Keratinocyte (primary cell): ENCODE measurements around the gene MAPRE2. TPM values are rescaled to one million over a fixed set of nuclear protein-coding genes. Genes with fewer than 3 reads are reported as not detected.

Experiments
- DNase-seq: peaks from one replicate; pipeline ENCODE4 v3.0.0-alpha.2; 2011; ENCODE audit warnings: low read depth, missing footprints, low spot score
- FAIRE-seq: peaks from 2 replicates; lab custom pipeline; 2011; peaks lifted over from hg19 to GRCh38; lab: Jason Lieb, UNC
- H2AFZ ChIP-seq: 2 replicates; pipeline ENCODE4 v1.6.0; 2012; ENCODE audit warnings: low read length, control low read depth, inconsistent platforms; ENCODE audit not compliant: control insufficient read depth
- H3K27ac ChIP-seq: 2 replicates; pipeline ENCODE4 v1.5.1; 2011; ENCODE audit warnings: low read length; ENCODE audit not compliant: control insufficient read depth, insufficient read depth
- H3K27me3 ChIP-seq: 3 replicates; pipeline ENCODE4 v1.6.0; 2011; ENCODE audit warnings: low read length; ENCODE audit not compliant: control insufficient read depth, insufficient read depth; ENCODE audit errors: extremely low read depth
- H3K36me3 ChIP-seq, 2 experiments: 2 replicates in 1 of 2; 3 replicates in 1 of 2; pipeline ENCODE4 v1.5.1; 2011; ENCODE audit warnings: low read length in 2 of 2, mild to moderate bottlenecking in 1 of 2; ENCODE audit not compliant: control insufficient read depth in 2 of 2, insufficient read depth in 2 of 2; ENCODE audit errors: extremely low read depth in 1 of 2
- H3K4me1 ChIP-seq: 3 replicates; pipeline ENCODE4 v1.5.1; 2011; ENCODE audit warnings: low read length; ENCODE audit not compliant: control insufficient read depth, insufficient read depth; ENCODE audit errors: extremely low read depth
- H3K4me2 ChIP-seq: 3 replicates; pipeline ENCODE4 v1.6.0; 2011; ENCODE audit warnings: low read depth, low read length; ENCODE audit not compliant: control insufficient read depth, insufficient read depth; ENCODE audit errors: extremely low read depth
- H3K4me3 ChIP-seq, 3 experiments: fragments of 200-600 bp in 1 of 3; sonication (generic) in 1 of 3; 2 replicates in 2 of 3; 3 replicates in 1 of 3; pipeline ENCODE4 v1.5.1; 2011 to 2016; ENCODE audit warnings: low read length in 3 of 3, mild to moderate bottlenecking in 3 of 3, control low read depth in 2 of 3, inconsistent platforms in 1 of 3, low read depth in 1 of 3, mixed read lengths in 1 of 3, mixed run types in 1 of 3, moderate library complexity in 1 of 3; ENCODE audit not compliant: control insufficient read depth in 2 of 3, insufficient read depth in 2 of 3; ENCODE audit errors: extremely low read depth in 1 of 3
- H3K79me2 ChIP-seq: 2 replicates; pipeline ENCODE4 v1.6.0; 2012; ENCODE audit warnings: low read length; ENCODE audit not compliant: control insufficient read depth, insufficient read depth
- H3K9ac ChIP-seq: 3 replicates; pipeline ENCODE4 v1.6.0; 2011; ENCODE audit warnings: low read length; ENCODE audit not compliant: control insufficient read depth, insufficient read depth; ENCODE audit errors: extremely low read depth
- H3K9me1 ChIP-seq: 3 replicates; pipeline ENCODE4 v1.6.0; 2011; ENCODE audit warnings: low read length; ENCODE audit not compliant: control insufficient read depth, insufficient read depth; ENCODE audit errors: extremely low read depth
- H3K9me3 ChIP-seq: 2 replicates; pipeline ENCODE4 v1.5.1; 2012; ENCODE audit warnings: low read depth, low read length; ENCODE audit not compliant: control insufficient read depth
- H4K20me1 ChIP-seq: 3 replicates; pipeline ENCODE4 v1.6.0; 2011; ENCODE audit warnings: low read length; ENCODE audit not compliant: control insufficient read depth, insufficient read depth; ENCODE audit errors: extremely low read depth
- CTCF ChIP-seq, 3 experiments: IDR thresholded peaks in 1 of 3; conservative IDR thresholded peaks in 1 of 3; optimal IDR thresholded peaks in 1 of 3; 2 replicates in 2 of 3; 3 replicates in 1 of 3; pipeline versions ENCODE3 to v1.5.1; 2011; ENCODE audit warnings: low read length in 3 of 3, mild to moderate bottlenecking in 3 of 3, moderate library complexity in 2 of 3, control low read depth in 1 of 3, inconsistent platforms in 1 of 3; ENCODE audit not compliant: insufficient read depth in 2 of 3; ENCODE audit errors: extremely low read depth in 1 of 3
- EZH2 ChIP-seq: IDR thresholded peaks from one replicate; pipeline ENCODE4 v1.6.1; 2012; ENCODE audit warnings: inconsistent platforms, mild to moderate bottlenecking, low read length, moderate library complexity
- dilution Hi-C: fragments of 300-500 bp; cut with MboI; formaldehyde crosslinking; loops from one replicate; pipeline ENCODE4 v1.7.0; 2020; ENCODE audit warnings: low sequenced_read_pairs; ENCODE audit not compliant: extremely low pct_ligation_motif_present
- polyA plus RNA-seq, 5 experiments: library from polyadenylated mRNA; depleted of rRNA in 3 of 5; stranded (reverse) in 3 of 5; stranded (forward) in 1 of 5; unstranded in 1 of 5; fragments of >200 nt; gene quantifications; 1 replicate in 1 of 5; 2 replicates in 3 of 5; 3 replicates in 1 of 5; pipeline versions ENCODE4 v1.2.1 to v1.2.3, GENCODE V29; 2011 to 2012; ENCODE audit warnings: missing spikeins in 2 of 5, low read depth in 1 of 5, low replicate concordance in 1 of 5

MAPRE2 gene
- polyA plus RNA-seq, 1 donor (not counting 4 experiments of a cell fraction or from before 2014, with no cell fraction given): 14.2 TPM

GRCh38 chr18:35180455-35180854, 139.2 kb downstream of the MAPRE2 start:
- no peaks in the 10 kb centered on the region for H3K9me3 ChIP-seq
- H3K79me2 ChIP-seq: no peaks in the 10 kb centered on the region
- no peak overlapping the region for H3K4me3 ChIP-seq
- H4K20me1 ChIP-seq: no peaks in the 10 kb centered on the region
- DNase-seq: no peak
- H3K4me2 ChIP-seq: no peak overlapping the region
- H2AFZ ChIP-seq: no peak overlapping the region
- no peaks in the 10 kb centered on the region for H3K9me1 ChIP-seq
- H3K27ac ChIP-seq: no peak overlapping the region
- no peaks in the 10 kb centered on the region for H3K27me3 ChIP-seq
- no peak overlapping the region for H3K9ac ChIP-seq
- TF ChIP-seq CTCF (optimal IDR thresholded peaks at IDR 0.05 in 1 of 3, IDR thresholded peaks at IDR 0.05 in 1 of 3, conservative IDR thresholded peaks at IDR 0.05 in 1 of 3; ENCODE audit: extremely low read depth in 1 of 3, insufficient read depth in 2 of 3, low read length in 3 of 3): no peak
- no peaks in the 10 kb centered on the region for H3K4me1 ChIP-seq
- FAIRE-seq: no peak
- dilution Hi-C loops: no loop called here
- no peaks in the 10 kb centered on the region for H3K36me3 ChIP-seq

- Histone ChIP-seq H3K79me2 (no peaks in the 10 kb centered on the region), H3K27ac (no peak overlapping the region), H3K9me3 (no peaks in the 10 kb centered on the region), H3K4me2 (no peak overlapping the region), H3K9ac (no peak overlapping the region), H3K27me3 (peaks cover under 1% of the 10 kb centered on the region), H4K20me1 (no peaks in the 10 kb centered on the region), H3K4me3 (no peak overlapping the region), H2AFZ (no peak overlapping the region), H3K9me1 (no peaks in the 10 kb centered on the region), H3K36me3 (no peaks in the 10 kb centered on the region), H3K4me1 (no peaks in the 10 kb centered on the region)
- DNase-seq: no peak
- dilution Hi-C loops: no loop called here
- FAIRE-seq: no peak
- TF ChIP-seq CTCF (optimal IDR thresholded peaks at IDR 0.05 in 1 of 3, IDR thresholded peaks at IDR 0.05 in 1 of 3, conservative IDR thresholded peaks at IDR 0.05 in 1 of 3; ENCODE audit: extremely low read depth in 1 of 3, insufficient read depth in 2 of 3, low read length in 3 of 3): no peak
- no peak for TF ChIP-seq EZH2
Measured at GRCh38 chr18:35182151-35182550, 140.9 kb downstream of the MAPRE2 start.
